ENCODE data around the gene CCDC88C. TPM values are rescaled to one million over a fixed set of nuclear protein-coding genes. Genes with fewer than 3 reads are reported as not detected.

The CCDC88C gene
- total and polyA plus RNA-seq, 9 donors: 2.0 to 17.7 (median 3.9) TPM

GRCh38 chr14:91234791-91235114 is 182.9 kb downstream of the CCDC88C start:
- Histone ChIP-seq H3K4me1 (ENCODE audit: insufficient read depth) (no peaks in the 10 kb centered on the region), H3K36me3 (no peaks in the 10 kb centered on the region), H3K27ac (no peak overlapping the region), H3K4me3 (no peak overlapping the region), H3K27me3 (no peaks in the 10 kb centered on the region), H3K9me3 (no peaks in the 10 kb centered on the region)
- intact Hi-C loops (cut with DNase I): no loop called here
- 94 to 96% (median 94%) methylated on average over 16 of the region's 16 CpGs for WGBS, 3 donors
- DNase-seq: no peak
- no peak for TF ChIP-seq CTCF (IDR thresholded peaks at IDR 0.05)

GRCh38 chr14:91233936-91234790 is 183.5 kb downstream of the CCDC88C start:
- DNase-seq: no peak
- WGBS, 3 donors: 92 to 95% (median 94%) methylated on average over 63 of the region's 63 CpGs
- Histone ChIP-seq H3K27me3 (no peaks in the 10 kb centered on the region), H3K4me1 (ENCODE audit: insufficient read depth) (no peaks in the 10 kb centered on the region), H3K27ac (no peak overlapping the region), H3K36me3 (no peaks in the 10 kb centered on the region), H3K4me3 (no peak overlapping the region), H3K9me3 (no peaks in the 10 kb centered on the region)
- TF ChIP-seq CTCF (IDR thresholded peaks at IDR 0.05) (no peak), EP300 (IDR thresholded peaks at IDR 0.05) (no peak), POLR2A (IDR thresholded peaks at IDR 0.05) (no peak)
- intact Hi-C loops (cut with DNase I): no loop called here

GRCh38 chr14:91232603-91233002 is 185.0 kb downstream of the CCDC88C start:
- DNase-seq: no peak
- no peaks in the 10 kb centered on the region for H3K9me3 ChIP-seq
- H3K36me3 ChIP-seq: no peaks in the 10 kb centered on the region
- no peaks in the 10 kb centered on the region for H3K27me3 ChIP-seq
- 86 to 90% (median 89%) methylated on average over 2 of the region's 2 CpGs for WGBS, 3 donors
- H3K4me3 ChIP-seq: no peak overlapping the region
- no peak overlapping the region for H3K27ac ChIP-seq
- no peaks in the 10 kb centered on the region for H3K4me1 ChIP-seq (ENCODE audit: insufficient read depth)
- intact Hi-C loops (cut with DNase I): no loop called here
- no peak for TF ChIP-seq EP300 (IDR thresholded peaks at IDR 0.05)
- no peak for TF ChIP-seq CTCF (IDR thresholded peaks at IDR 0.05)
- TF ChIP-seq POLR2A (IDR thresholded peaks at IDR 0.05): no peak

GRCh38 chr14:91232052-91232451 is 185.6 kb downstream of the CCDC88C start:
- no peaks in the 10 kb centered on the region for H3K9me3 ChIP-seq
- TF ChIP-seq CTCF (IDR thresholded peaks at IDR 0.05) (no peak), EP300 (IDR thresholded peaks at IDR 0.05) (no peak), POLR2A (IDR thresholded peaks at IDR 0.05) (no peak)

More at GRCh38 chr14:91232052-91232451, 185.6 kb downstream of the CCDC88C start:
- intact Hi-C loops (cut with DNase I): no loop called here
- Histone ChIP-seq H3K4me3 (no peak overlapping the region), H3K4me1 (ENCODE audit: insufficient read depth) (no peaks in the 10 kb centered on the region), H3K27me3 (no peaks in the 10 kb centered on the region), H3K27ac (no peak overlapping the region), H3K36me3 (no peaks in the 10 kb centered on the region)
- no peak for DNase-seq
- 93 to 100% (median 95%) methylated on average over 2 of the region's 2 CpGs for WGBS, 3 donors
